ENCODE measurements around the gene EHHADH. TPM values are rescaled to one million over a fixed set of nuclear protein-coding genes. Genes with fewer than 3 reads are reported as not detected.
A peak's percentile ranks its signal among the peaks of the same experiment; 100 is the strongest.

The EHHADH gene
- total RNA-seq, 1 experiment from 2014 or later: 3.7 TPM

GRCh38 chr3:185197068-185197467 lies 56.8 kb downstream of the EHHADH start:
- no peak for DNase-seq (ENCODE audit: low spot score)

DNA sequence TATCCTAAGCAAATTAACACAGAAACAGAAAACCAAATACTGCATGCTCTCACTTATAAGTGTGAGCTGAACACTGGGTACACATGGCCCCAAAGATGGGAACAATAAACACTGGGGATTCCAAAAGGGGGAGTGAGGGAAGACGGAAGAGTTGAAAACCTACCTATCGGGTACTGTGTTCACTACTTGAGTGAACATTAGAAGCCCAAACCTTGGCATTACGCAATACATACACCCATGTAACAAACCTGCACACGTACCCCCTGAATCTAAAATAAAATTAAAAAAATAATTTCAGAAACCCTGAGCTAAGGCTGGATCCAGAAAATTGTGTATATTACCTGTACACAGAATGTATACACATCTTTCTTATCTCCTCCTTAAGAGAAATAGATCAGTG lies 58.2 kb downstream of the EHHADH start:
- no peak for DNase-seq (ENCODE audit: low spot score)

- DNase-seq (ENCODE audit: low spot score): no peak
Observed at GRCh38 chr3:185188816-185189215, 65.0 kb downstream of the EHHADH start.

DNA sequence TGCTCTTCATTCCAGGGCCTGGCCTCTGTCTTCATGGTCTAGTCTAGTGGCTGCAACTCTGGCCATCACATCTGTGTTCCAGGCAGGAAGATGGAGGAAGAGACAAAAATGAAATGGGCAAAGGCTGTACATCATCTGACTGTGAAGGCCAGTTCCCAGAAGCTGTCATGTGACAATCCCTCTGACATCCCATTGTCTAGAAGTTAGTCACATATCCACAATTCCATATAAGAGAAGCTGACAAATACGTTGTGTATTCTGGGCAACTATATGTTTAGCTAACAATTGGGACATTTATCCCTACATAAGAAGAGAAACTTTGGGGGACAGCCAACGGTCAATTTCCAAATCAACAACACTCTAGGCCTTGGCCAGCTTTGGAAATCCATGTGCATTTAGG lies 66.5 kb downstream of the EHHADH start:
- DNase-seq (ENCODE audit: low spot score): no peak

GRCh38 chr3:185176750-185177359 lies 77.0 kb downstream of the EHHADH start:
- DNase-seq (ENCODE audit: low spot score): peak; percentile 58

DNA sequence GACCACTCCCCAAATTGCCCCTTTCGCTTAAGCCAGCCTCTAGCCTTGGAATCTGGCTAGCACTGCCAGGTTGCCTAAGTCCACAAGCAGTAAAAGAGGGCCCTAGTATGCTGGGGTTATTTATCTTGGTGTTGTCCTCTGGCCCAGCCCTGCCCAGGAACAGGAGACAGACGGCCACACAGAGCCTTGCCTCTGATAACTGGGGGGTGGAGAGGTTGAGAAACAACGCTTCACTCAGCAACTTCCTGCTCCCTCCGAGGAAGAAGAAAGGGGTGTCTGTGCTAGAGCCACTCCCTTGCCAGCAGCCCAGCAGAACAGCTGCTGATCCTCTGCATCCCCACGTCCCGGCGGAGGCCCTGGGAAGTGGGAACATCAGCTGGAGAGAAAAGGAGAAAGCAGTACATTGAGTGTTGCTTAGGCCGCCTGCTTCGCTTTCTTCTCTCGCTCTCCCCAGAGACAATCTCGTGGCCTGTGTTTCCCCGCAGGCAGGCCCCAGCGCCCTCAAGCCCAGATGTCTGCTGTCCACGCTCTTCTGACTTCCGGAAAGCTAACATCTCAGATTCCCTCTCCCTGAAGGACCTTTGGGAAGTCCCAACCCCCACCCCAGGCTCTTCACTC lies 78.4 kb downstream of the EHHADH start:
- DNase-seq (ENCODE audit: low spot score): peak; percentile 39

- DNase-seq (ENCODE audit: low spot score): no peak
Observed at GRCh38 chr3:185172086-185173049, 81.5 kb downstream of the EHHADH start.

GRCh38 chr3:185164428-185165217 lies 89.2 kb downstream of the EHHADH start:
- no peak for DNase-seq (ENCODE audit: low spot score)

- no peak for DNase-seq (ENCODE audit: low spot score)
Observed at GRCh38 chr3:185162634-185163033, 91.2 kb downstream of the EHHADH start.

- no peak for DNase-seq (ENCODE audit: low spot score)
Observed at GRCh38 chr3:185161761-185162160, 92.1 kb downstream of the EHHADH start.

GRCh38 chr3:185157347-185157746 lies 96.5 kb downstream of the EHHADH start:
- no peak for DNase-seq (ENCODE audit: low spot score)

- DNase-seq (ENCODE audit: low spot score): no peak
Observed at GRCh38 chr3:185155678-185156077, 98.2 kb downstream of the EHHADH start.

- no peak for DNase-seq (ENCODE audit: low spot score)
Observed at GRCh38 chr3:185153861-185154629, 99.8 kb downstream of the EHHADH start.

DNA sequence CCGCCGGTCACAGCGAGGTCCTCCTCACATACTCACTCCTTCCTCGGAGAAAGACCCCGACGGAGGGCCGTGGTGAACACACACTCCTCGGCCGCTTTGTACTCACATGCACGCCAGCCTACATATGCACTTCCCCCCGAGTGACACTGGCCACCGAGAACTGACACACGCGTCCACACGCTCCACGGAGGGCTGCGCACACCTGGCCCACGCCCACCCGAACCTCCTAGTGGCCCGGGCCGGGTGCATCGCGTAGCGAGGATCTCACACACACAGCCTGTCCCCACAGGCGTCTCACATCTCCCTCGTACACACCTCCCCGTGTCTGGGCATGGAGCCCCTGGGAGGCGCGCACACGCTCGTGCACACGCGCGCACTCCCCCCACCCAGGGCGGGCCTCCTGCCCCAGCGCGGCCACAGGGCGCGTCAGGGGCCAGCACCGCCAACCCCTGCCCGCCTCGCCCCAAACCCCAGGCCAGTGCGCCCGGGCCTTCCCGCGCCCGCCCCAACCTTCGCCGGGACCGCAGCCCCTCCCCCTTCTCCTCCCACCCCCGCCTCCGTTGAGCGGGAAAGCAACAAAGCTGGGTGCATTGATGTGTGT lies 100.6 kb downstream of the EHHADH start:
- DNase-seq (ENCODE audit: low spot score): no peak

DNA sequence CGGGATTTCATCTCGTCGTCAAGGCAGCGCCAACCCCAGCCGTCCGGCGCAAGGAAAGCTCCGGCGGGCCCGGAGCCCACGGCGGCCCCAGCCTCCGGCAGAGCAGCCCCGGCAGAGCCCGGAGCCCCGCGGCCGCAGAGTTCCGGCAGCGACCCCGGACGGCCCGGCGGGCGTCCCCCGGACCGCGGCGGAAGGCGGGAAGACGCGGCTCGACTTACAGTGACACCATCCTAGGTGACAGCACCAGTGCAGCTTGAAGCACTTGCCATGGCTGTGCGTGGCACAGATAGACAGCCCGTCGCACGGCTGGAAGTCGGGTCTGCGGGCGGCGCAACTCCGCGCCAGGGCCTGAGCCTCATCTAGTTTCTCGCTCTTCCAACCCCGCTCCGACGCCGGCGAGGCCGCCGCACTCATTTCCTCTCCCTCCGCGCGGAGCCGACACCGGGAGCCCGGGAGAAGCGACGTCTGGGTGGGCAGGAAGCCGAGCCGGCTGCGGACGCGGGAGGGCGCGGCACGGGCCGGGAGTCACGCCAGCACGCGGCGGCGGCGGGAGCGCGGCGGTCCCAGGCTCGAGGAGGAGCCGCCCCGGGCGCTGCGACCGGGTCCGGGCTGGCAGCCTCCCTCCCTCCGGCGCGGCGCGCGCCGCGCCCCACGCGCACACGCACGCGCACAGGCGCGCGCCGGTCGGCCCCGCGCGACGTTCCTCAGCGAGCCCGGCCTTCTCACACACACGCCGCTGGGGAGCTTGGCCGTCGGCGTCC lies 101.3 kb downstream of the EHHADH start, which contains the start of gene C3orf70:
C3orf70 (minus strand) TSS at position 651 of the 761 bp plus-strand sequence; CDS start at position 414, 237 bp downstream.
- DNase-seq (ENCODE audit: low spot score): peak; percentile 7

DNA sequence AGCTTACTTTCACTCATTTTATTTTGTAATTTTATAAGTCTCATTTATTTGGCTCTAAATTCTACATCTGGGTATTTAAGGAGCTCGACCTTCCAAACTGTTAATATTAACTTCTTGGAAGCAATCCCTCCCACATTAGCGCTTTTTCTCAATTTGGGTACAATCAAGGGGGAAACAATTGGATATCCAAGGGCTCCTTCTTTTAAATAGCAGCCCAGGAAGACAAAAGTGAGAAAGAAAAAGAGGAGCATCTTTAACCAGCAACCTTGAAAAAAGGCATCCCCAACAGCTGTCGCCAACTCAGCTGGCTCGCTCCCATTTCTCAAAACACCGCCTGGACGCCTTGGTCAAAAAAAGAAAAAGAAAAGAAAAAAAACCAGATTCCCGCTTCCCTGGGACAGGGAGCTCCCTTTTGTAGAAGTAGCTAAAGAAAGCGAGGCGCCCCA lies 101.9 kb downstream of the EHHADH start:
- no peak for DNase-seq (ENCODE audit: low spot score)

DNA sequence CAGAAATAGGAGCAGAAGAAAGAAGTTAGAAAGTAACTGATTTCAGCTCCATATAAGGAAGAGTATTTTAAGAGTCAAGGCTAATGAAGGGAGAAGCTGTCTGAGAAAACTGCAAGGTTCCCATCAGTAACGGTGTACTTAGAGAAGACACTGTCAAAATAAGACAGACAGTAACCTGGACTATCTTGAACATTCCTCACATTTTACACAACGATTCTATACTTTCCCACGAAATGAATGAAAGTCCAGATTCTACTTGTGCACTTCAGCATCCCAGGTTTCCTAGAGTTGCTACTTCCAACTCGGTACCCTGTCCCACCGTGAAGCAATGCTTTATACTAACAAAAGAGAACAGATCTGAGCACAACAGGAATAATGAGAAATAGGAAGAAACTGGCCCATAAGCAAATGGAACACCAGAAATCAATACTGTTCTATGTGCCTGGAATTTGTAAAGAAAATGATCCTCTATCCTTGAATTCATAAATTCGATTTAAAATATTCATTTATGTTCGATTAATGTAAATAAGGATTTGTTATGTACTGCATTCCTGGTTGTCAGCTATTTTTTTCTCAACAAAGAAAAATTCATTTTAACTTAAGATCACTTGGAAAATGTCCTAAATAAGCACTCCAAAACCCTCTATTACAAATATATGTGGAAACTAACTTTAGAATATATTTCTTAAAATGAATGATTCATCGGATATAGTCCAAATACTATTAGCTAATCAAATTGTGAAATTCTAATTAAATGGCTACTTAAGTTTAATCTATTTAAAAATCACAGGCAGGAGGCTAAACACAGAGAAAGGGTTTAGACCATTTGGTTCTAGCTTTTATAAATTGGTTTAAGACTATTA lies 102.5 kb downstream of the EHHADH start:
- DNase-seq (ENCODE audit: low spot score): no peak

DNA sequence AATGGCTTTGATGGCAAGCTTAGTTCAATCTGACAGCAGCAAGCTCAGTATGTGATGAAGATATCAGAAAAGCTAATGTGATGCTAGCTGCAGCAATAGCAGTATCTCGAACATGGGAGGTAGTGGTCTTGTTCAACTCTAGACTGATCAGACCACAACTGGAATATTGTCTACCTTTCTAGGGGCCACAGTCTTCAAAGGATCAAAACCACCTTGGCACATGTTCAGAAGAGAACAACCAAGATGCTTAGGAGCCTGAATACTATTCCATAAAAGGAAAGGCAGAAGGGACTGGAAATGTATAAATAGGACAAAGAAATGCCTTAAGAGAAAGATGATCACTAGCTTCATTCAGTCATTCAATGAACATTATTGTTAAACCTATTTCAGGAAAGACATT lies 103.3 kb downstream of the EHHADH start:
- DNase-seq (ENCODE audit: low spot score): no peak
